Measurements from ENCODE around the gene CALHM6. TPM values are rescaled to one million over a fixed set of nuclear protein-coding genes. Genes with fewer than 3 reads are reported as not detected.

The CALHM6 gene
- total and polyA plus RNA-seq, 10 donors = 84.2 to 212 (median 168) TPM

DNA sequence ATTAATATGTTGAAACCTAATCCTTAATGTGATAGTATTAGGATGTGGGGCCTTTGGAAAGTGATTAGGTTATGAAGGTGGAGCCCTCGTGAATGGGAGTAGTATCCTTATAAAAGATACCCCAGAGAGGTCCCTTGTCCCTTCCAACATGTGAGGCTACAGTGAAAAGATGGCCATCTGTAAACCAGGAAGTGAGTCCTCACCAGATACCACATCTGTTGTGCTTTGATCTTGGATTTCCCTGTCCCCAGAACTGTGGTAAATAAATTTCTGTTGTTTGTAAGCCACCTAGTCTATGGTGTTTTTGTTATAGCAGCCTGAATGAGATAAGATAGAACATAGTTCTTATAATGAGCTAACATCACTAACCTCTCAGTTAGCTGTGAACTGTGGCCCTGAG lies 16.6 kb upstream of the CALHM6 start:
- whole genome bisulfite sequencing, 5 donors = 75 to 94% (median 87%) methylated on average over 1 of the region's 1 CpG
- Histone ChIP-seq H3K4me3 (no peak overlapping the region), H3K4me1 (peaks cover under 1 to 69% (median 39%) of the 10 kb centered on the region in 6 donors), H3K27ac (peak overlapping the region in 1 of 8 donors; percentile 16), H3K9me3 (no peaks in the 10 kb centered on the region), H3K27me3 (replicated peaks in 1 of 7) (no peaks in the 10 kb centered on the region), H3K36me3 (no peaks in the 10 kb centered on the region)
- DNase-seq = no peak
- TF ChIP-seq POLR2AphosphoS5 (IDR thresholded peaks at IDR 0.05) (no peak), POLR2A (IDR thresholded peaks at IDR 0.05) (no peak)
- TF ChIP-seq, protein P1, sequence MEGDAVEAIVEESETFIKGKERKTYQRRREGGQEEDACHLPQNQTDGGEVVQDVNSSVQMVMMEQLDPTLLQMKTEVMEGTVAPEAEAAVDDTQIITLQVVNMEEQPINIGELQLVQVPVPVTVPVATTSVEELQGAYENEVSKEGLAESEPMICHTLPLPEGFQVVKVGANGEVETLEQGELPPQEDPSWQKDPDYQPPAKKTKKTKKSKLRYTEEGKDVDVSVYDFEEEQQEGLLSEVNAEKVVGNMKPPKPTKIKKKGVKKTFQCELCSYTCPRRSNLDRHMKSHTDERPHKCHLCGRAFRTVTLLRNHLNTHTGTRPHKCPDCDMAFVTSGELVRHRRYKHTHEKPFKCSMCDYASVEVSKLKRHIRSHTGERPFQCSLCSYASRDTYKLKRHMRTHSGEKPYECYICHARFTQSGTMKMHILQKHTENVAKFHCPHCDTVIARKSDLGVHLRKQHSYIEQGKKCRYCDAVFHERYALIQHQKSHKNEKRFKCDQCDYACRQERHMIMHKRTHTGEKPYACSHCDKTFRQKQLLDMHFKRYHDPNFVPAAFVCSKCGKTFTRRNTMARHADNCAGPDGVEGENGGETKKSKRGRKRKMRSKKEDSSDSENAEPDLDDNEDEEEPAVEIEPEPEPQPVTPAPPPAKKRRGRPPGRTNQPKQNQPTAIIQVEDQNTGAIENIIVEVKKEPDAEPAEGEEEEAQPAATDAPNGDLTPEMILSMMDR (IDR thresholded peaks at IDR 0.05 in 8 of 11, conservative IDR thresholded peaks at IDR 0.05 in 3 of 11) = no peak
- intact Hi-C loops (cut with DNase I; ENCODE audit: low total_unique reads) = loop anchor here (5.0 kb wide), 1 partner anchor 88 kb away; no protein-coding TSS in a partner anchor

DNA sequence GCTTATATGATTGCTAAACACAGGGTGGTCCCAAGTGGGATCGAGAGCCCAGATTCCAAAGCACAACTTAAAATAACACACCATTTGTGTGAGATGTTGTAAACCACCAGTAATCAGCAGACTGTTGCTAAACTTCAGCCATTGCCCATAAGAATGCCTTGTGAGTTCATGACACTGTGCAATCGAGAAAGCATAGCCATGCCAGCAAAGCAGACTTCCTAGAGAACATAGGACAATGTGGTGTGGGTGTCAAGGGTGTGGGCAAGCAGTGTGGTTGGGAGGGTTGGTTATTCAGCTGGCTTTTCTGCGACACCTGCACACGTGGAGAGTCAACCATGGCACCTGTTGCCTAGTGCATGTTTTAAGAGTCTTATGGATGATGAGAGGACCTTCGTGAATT lies 16.1 kb upstream of the CALHM6 start:
- Histone ChIP-seq H3K27me3 (replicated peaks in 1 of 7) (no peaks in the 10 kb centered on the region), H3K9me3 (no peaks in the 10 kb centered on the region), H3K4me3 (no peak overlapping the region), H3K36me3 (no peaks in the 10 kb centered on the region), H3K27ac (peak overlapping the region in 1 of 8 donors; percentile 16), H3K4me1 (peaks cover 0 to 71% (median 38%) of the 10 kb centered on the region in 6 donors)
- WGBS, 5 donors = 56 to 62% (median 57%) methylated on average over 5 of the region's 5 CpGs
- TF ChIP-seq, protein P1 (IDR thresholded peaks at IDR 0.05 in 8 of 11, conservative IDR thresholded peaks at IDR 0.05 in 3 of 11) = no peak
- TF ChIP-seq POLR2A (IDR thresholded peaks at IDR 0.05) = no peak
- peak in 1 of 3 donors; percentile 41 for TF ChIP-seq POLR2AphosphoS5 (IDR thresholded peaks at IDR 0.05)
- intact Hi-C loops (cut with DNase I; ENCODE audit: low total_unique reads) = no loop called here
- DNase-seq = no peak

DNA sequence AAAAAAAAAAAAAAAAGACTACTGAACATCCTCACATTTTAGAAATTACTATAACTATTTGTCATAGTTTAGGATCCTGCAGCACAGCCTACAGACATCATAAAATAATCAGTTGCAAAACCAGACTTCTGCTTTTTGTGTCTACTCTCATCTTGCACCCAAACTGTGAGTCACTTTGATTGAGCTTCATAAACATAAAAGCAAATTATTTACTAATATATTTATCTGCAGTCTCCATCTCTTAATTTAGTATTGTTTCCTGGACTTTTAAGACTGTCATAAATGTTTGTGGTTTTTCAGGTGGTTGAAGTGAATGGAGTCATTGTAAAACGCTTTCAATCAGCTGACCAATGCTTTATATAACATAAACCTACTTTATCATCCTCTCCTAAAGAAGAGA lies 14.8 kb upstream of the CALHM6 start:
- Histone ChIP-seq H3K27ac (peak overlapping the region in 2 of 8 donors; percentile 65 to 76), H3K27me3 (replicated peaks in 1 of 7) (no peaks in the 10 kb centered on the region), H3K4me3 (no peak overlapping the region), H3K36me3 (no peaks in the 10 kb centered on the region), H3K9me3 (no peaks in the 10 kb centered on the region), H3K4me1 (peaks cover 0 to 84% (median 48%) of the 10 kb centered on the region in 6 donors)
- DNase-seq = no peak
- WGBS, 5 donors = 53 to 80% (median 71%) methylated on average over 1 of the region's 1 CpG
- TF ChIP-seq POLR2AphosphoS5 (IDR thresholded peaks at IDR 0.05) (no peak), POLR2A (IDR thresholded peaks at IDR 0.05) (no peak)
- TF ChIP-seq, protein P1 (IDR thresholded peaks at IDR 0.05 in 8 of 11, conservative IDR thresholded peaks at IDR 0.05 in 3 of 11) = no peak
- intact Hi-C loops (cut with DNase I; ENCODE audit: low total_unique reads) = no loop called here

DNA sequence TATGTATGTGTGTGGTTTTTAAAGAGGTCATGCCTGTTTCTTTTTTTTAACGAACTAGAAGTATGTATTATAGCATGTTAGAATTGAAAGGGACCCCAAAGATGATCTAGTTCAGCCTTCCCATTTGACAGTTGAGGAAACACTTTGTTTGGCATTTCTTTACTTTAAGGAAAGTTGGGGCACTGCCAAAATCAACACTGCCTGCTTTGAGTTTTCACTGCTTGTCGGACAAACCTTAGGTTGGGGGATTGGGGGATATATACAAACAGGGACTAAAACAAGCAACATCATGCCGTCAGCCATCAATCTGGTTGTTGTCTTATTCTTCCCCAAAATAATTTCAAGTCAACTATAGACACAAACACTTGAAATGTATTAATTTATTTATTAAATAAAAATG lies 14.1 kb upstream of the CALHM6 start:
- peaks cover 0 to 90% (median 55%) of the 10 kb centered on the region in 6 donors for H3K4me1 ChIP-seq
- no peaks in the 10 kb centered on the region for H3K36me3 ChIP-seq
- H3K27ac ChIP-seq = peak overlapping the region in 4 of 8 donors; percentile 11 to 76 (median 61)
- DNase-seq = no peak
- TF ChIP-seq, protein P1 (IDR thresholded peaks at IDR 0.05 in 8 of 11, conservative IDR thresholded peaks at IDR 0.05 in 3 of 11) = no peak
- TF ChIP-seq POLR2A (IDR thresholded peaks at IDR 0.05) (no peak), POLR2AphosphoS5 (IDR thresholded peaks at IDR 0.05) (no peak)
- WGBS, 5 donors = 70 to 82% (median 72%) methylated on average over 3 of the region's 3 CpGs
- no peaks in the 10 kb centered on the region for H3K27me3 ChIP-seq (replicated peaks in 1 of 7)
- intact Hi-C loops (cut with DNase I; ENCODE audit: low total_unique reads) = no loop called here
- no peaks in the 10 kb centered on the region for H3K9me3 ChIP-seq
- no peak overlapping the region for H3K4me3 ChIP-seq

Data from spleen (tissue), 11 donors.